HG03135 (cell line): Measurements from ENCODE around the gene KLHL6.
"Not testable (repeated sequence)": the region's sequence is repeated elsewhere in the genome, so short reads cannot be mapped to it uniquely, and the experiment has no call there.

Experiments used
- ATAC-seq: cut with Tn5 transposase; IDR thresholded peaks from one replicate; pipeline ENCODE4 v1.9.1; 2021; ENCODE audit warnings: mild to moderate bottlenecking, moderate library complexity; ENCODE audit not compliant: unreplicated experiment

The KLHL6 gene

GRCh38 chr3:183555541-183556081 is at the start of gene KLHL6:
TSS of gene KLHL6 (minus strand) at chr3:183555706. CDS start at chr3:183555653, 53 bp downstream.
- ATAC-seq = peak; percentile 87

GRCh38 chr3:183597959-183598358 is 42.5 kb upstream of the KLHL6 start:
- no peak for ATAC-seq

GRCh38 chr3:183594636-183595035 is 39.1 kb upstream of the KLHL6 start:
- no peak for ATAC-seq

GRCh38 chr3:183592821-183593220 is 37.3 kb upstream of the KLHL6 start:
- ATAC-seq = no peak

- peak; percentile 96 for ATAC-seq
Observed at GRCh38 chr3:183591881-183592521, 36.5 kb upstream of the KLHL6 start.

GRCh38 chr3:183590442-183590841 is 34.9 kb upstream of the KLHL6 start:
- no peak for ATAC-seq

GRCh38 chr3:183587336-183587735 is 31.8 kb upstream of the KLHL6 start:
- ATAC-seq = no peak

GRCh38 chr3:183586477-183586876 is 31.0 kb upstream of the KLHL6 start:
- no peak for ATAC-seq

- no peak for ATAC-seq
Observed at GRCh38 chr3:183584914-183585280, 29.4 kb upstream of the KLHL6 start.

- ATAC-seq = no peak
Observed at GRCh38 chr3:183584246-183584913, 28.9 kb upstream of the KLHL6 start.

GRCh38 chr3:183583331-183584245 is 28.1 kb upstream of the KLHL6 start:
- no peak for ATAC-seq

GRCh38 chr3:183582161-183582560 is 26.7 kb upstream of the KLHL6 start:
- no peak for ATAC-seq

GRCh38 chr3:183581496-183582155 is 26.1 kb upstream of the KLHL6 start:
- ATAC-seq = no peak

- ATAC-seq = no peak
Observed at GRCh38 chr3:183579967-183580900, 24.7 kb upstream of the KLHL6 start.

- ATAC-seq = no peak
Observed at GRCh38 chr3:183578179-183578578, 22.7 kb upstream of the KLHL6 start.

GRCh38 chr3:183577346-183577745 is 21.8 kb upstream of the KLHL6 start:
- ATAC-seq = no peak

- no peak for ATAC-seq
Observed at GRCh38 chr3:183576487-183577107, 21.1 kb upstream of the KLHL6 start.

GRCh38 chr3:183572935-183573334 is 17.4 kb upstream of the KLHL6 start:
- ATAC-seq = no peak

- ATAC-seq = not testable (repeated sequence)
Observed at GRCh38 chr3:183570191-183570590, 14.7 kb upstream of the KLHL6 start.
